ENCODE results near the gene TMEM214. TPM values are rescaled to one million over a fixed set of nuclear protein-coding genes. Genes with fewer than 3 reads are reported as not detected.

TMEM214 gene
- total RNA-seq, 1 experiment from 2014 or later = 55.3 TPM

GRCh38 chr2:27000228-27000627 lies 32.5 kb upstream of the TMEM214 start:
- Histone ChIP-seq H3K4me2 (ENCODE audit: insufficient read depth, insufficient read length, low read length) (no peak overlapping the region), H3K14ac (ENCODE audit: insufficient read depth, low read length) (no peak overlapping the region), H4K5ac (ENCODE audit: insufficient read length, low read depth, low read length) (no peak overlapping the region), H3K9ac (ENCODE audit: extremely low read depth, insufficient read length, low read length) (no peak overlapping the region), H4K91ac (ENCODE audit: insufficient read length, low read depth, low read length) (no peak overlapping the region), H2AK5ac (ENCODE audit: insufficient read length, low read length) (no peak overlapping the region), H3K23ac (ENCODE audit: insufficient read length, low read depth, low read length) (no peak overlapping the region), H2BK15ac (ENCODE audit: low read depth, low read length) (no peak overlapping the region), H3K79me1 (ENCODE audit: insufficient read depth, low read depth, low read length, poor library complexity, severe bottlenecking) (no peaks in the 10 kb centered on the region), H3K4me1 (ENCODE audit: insufficient read depth, low read length) (no peaks in the 10 kb centered on the region), H2BK12ac (ENCODE audit: insufficient read length, low read depth, low read length) (no peak overlapping the region), H3K27ac (ENCODE audit: insufficient read length, low read depth, low read length) (no peak overlapping the region), H3K23me2 (ENCODE audit: insufficient read length, low read depth, low read length, poor library complexity, severe bottlenecking) (no peaks in the 10 kb centered on the region), H2BK20ac (ENCODE audit: low read depth, low read length, poor library complexity, severe bottlenecking) (no peak overlapping the region), H3K27me3 (ENCODE audit: insufficient read depth, low read length) (no peaks in the 10 kb centered on the region), H3K18ac (ENCODE audit: insufficient read length, low read depth, low read length) (no peak overlapping the region), H3T11ph (ENCODE audit: low read length) (no peak overlapping the region), H3K56ac (ENCODE audit: insufficient read length, low read depth, low read length) (no peak overlapping the region), H3K4ac (ENCODE audit: low read depth, low read length) (no peak overlapping the region), H4K20me1 (ENCODE audit: control insufficient read depth, insufficient read depth, insufficient read length) (peaks cover 2% of the 10 kb centered on the region), H2BK5ac (ENCODE audit: insufficient read length, low read length) (no peak overlapping the region), H2BK120ac (ENCODE audit: low read depth, low read length, poor library complexity, severe bottlenecking) (no peak overlapping the region), H3K79me2 (ENCODE audit: insufficient read depth, low read length) (no peaks in the 10 kb centered on the region), H3K9me3 (ENCODE audit: control insufficient read depth, low read depth, low read length) (no peaks in the 10 kb centered on the region), H2AFZ (ENCODE audit: low read length) (no peak overlapping the region), H4K8ac (replicated peaks; ENCODE audit: insufficient read length, low read depth, low read length) (no peak overlapping the region)
- Mint-ChIP-seq H3K27ac (peak overlapping the region in 2 of 3 experiments; percentile 7 to 58; a peak in 3 of 7 replicates), H3K4me3 (no peak overlapping the region), H3K4me1 (peaks cover 4 to 8% of the 10 kb centered on the region in 2 experiments; a peak in 3 of 4 replicates), H3K9me3 (no peaks in the 10 kb centered on the region; a peak in 1 of 5 replicates), H3K36me3 (ENCODE audit: insufficient read depth in 1 of 3, low read depth in 3 of 3) (no peaks in the 10 kb centered on the region; a peak in 1 of 7 replicates), H3K27me3 (ENCODE audit: low read depth) (peaks cover 7% of the 10 kb centered on the region)
- WGBS (ENCODE audit: extremely low coverage, insufficient read length, low lambda C conversion rate) = no CpG with 5 or more reads among the region's 4 CpGs
- DNase-seq = no peak
- TF ChIP-seq CTCF (conservative IDR thresholded peaks at IDR 0.05) = no peak
